H1 (cell line): Measurements from ENCODE around the gene ENO4. TPM values are rescaled to one million over a fixed set of nuclear protein-coding genes. Genes with fewer than 3 reads are reported as not detected.

Experiments used
- CTCF ChIA-PET: fragments of 300-600 bp; sonication (Branson Sonifier 250); formaldehyde crosslinking; loops from one replicate; lab custom pipeline; 2021; ENCODE audit not compliant: partially characterized antibody; lab: Charles Lee
- POLR2A ChIA-PET: fragments of 300-600 bp; sonication (Branson Sonifier 250); formaldehyde crosslinking; loops from one replicate; lab custom pipeline; 2021; ENCODE audit warnings: inconsistent platforms; ENCODE audit not compliant: partially characterized antibody; lab: Charles Lee
- DNase-seq, 2 experiments: peaks; one replicate each; pipeline versions ENCODE4 v3.0.0 to v3.0.0-alpha.2; 2010 to 2022; ENCODE audit warnings: low spot score in 2 of 2, low read depth in 1 of 2, mixed read lengths in 1 of 2
- FAIRE-seq: peaks from 2 replicates; lab custom pipeline; 2011; peaks lifted over from hg19 to GRCh38; lab: Jason Lieb, UNC
- H2AFZ ChIP-seq: 2 replicates; pipeline ENCODE4 v1.8.1; 2012; ENCODE audit warnings: low read length, inconsistent platforms
- H2AK5ac ChIP-seq: 2 replicates; pipeline ENCODE4 v1.6.1; 2013; ENCODE audit warnings: low read depth, low read length
- H2BK120ac ChIP-seq: replicated peaks from 2 replicates; pipeline ENCODE3; 2013; ENCODE audit warnings: low read depth, low read length, inconsistent platforms
- H2BK12ac ChIP-seq: 2 replicates; pipeline ENCODE4 v1.6.1; 2013; ENCODE audit warnings: low read depth, low read length
- H2BK15ac ChIP-seq: 2 replicates; pipeline ENCODE4 v1.6.1; 2013; ENCODE audit warnings: low read length
- H2BK20ac ChIP-seq: 2 replicates; pipeline ENCODE4 v1.6.1; 2013; ENCODE audit warnings: low read length
- H2BK5ac ChIP-seq: 2 replicates; pipeline ENCODE4 v1.6.1; 2013; ENCODE audit warnings: low read depth, low read length
- H3K14ac ChIP-seq: 2 replicates; pipeline ENCODE4 v1.6.1; 2013; ENCODE audit warnings: inconsistent platforms; ENCODE audit not compliant: insufficient read length
- H3K18ac ChIP-seq: 2 replicates; pipeline ENCODE4 v1.6.1; 2013; ENCODE audit warnings: low read length; ENCODE audit errors: extremely low read depth
- H3K23ac ChIP-seq: 2 replicates; pipeline ENCODE4 v1.6.1; 2013; ENCODE audit warnings: inconsistent platforms; ENCODE audit not compliant: insufficient read length
- H3K23me2 ChIP-seq: 2 replicates; pipeline ENCODE4 v1.6.1; 2013; ENCODE audit warnings: low read depth, low read length
- H3K27ac ChIP-seq: 2 replicates; pipeline ENCODE4 v1.6.1; 2011; ENCODE audit warnings: low read depth, low read length, inconsistent platforms
- H3K27me3 ChIP-seq, 4 experiments: replicated peaks in 1 of 4; 1 replicate in 1 of 4; 2 replicates in 3 of 4; pipeline versions ENCODE4 v1.6.1 to v1.8.1; 2011 to 2013; ENCODE audit warnings: low read length in 3 of 4, mild to moderate bottlenecking in 3 of 4, inconsistent platforms in 2 of 4, mixed read lengths in 2 of 4, moderate library complexity in 1 of 4; ENCODE audit not compliant: control insufficient read depth in 3 of 4, insufficient read depth in 3 of 4; ENCODE audit errors: extremely low read depth in 1 of 4
- H3K36me3 ChIP-seq, 4 experiments: 2 replicates each; pipeline versions ENCODE4 v1.6.1 to v1.8.1; 2011 to 2013; ENCODE audit warnings: mild to moderate bottlenecking in 4 of 4, low read length in 3 of 4, moderate library complexity in 2 of 4, control low read depth in 1 of 4, inconsistent platforms in 1 of 4; ENCODE audit not compliant: insufficient read depth in 4 of 4, control insufficient read depth in 2 of 4
- H3K4ac ChIP-seq: replicated peaks from 2 replicates; pipeline ENCODE3; 2013; ENCODE audit warnings: low read length, low read depth, mixed read lengths, inconsistent platforms; ENCODE audit not compliant: insufficient read length
- H3K4me1 ChIP-seq, 4 experiments: replicated peaks in 1 of 4; 1 replicate in 1 of 4; 2 replicates in 3 of 4; pipeline versions ENCODE4 v1.6.1 to v1.8.1; 2011 to 2013; ENCODE audit warnings: low read length in 3 of 4, inconsistent platforms in 2 of 4, mixed read lengths in 1 of 4; ENCODE audit not compliant: insufficient read depth in 4 of 4, control insufficient read depth in 3 of 4
- H3K4me2 ChIP-seq, 2 experiments: 2 replicates each; pipeline versions ENCODE4 v1.6.1 to v1.8.1; 2011 to 2013; ENCODE audit warnings: low read depth in 2 of 2, low read length in 2 of 2, control low read depth in 1 of 2, inconsistent platforms in 1 of 2, mild to moderate bottlenecking in 1 of 2; ENCODE audit not compliant: insufficient read depth in 1 of 2
- H3K4me3 ChIP-seq, 4 experiments: fragments of 200-600, 300-600 bp in 1 of 4; sonication (generic), shearing (Covaris generic), sonication (Bioruptor Twin) in 1 of 4; 2 replicates each; pipeline versions ENCODE4 v1.5.1 to v1.8.1; 2011 to 2016; ENCODE audit warnings: low read length in 4 of 4, low read depth in 3 of 4, control low read depth in 2 of 4, inconsistent platforms in 2 of 4, mild to moderate bottlenecking in 2 of 4, mixed read lengths in 1 of 4, moderate library complexity in 1 of 4; ENCODE audit not compliant: insufficient read depth in 2 of 4; ENCODE audit errors: extremely low read depth in 1 of 4
- H3K56ac ChIP-seq: replicated peaks from 2 replicates; pipeline ENCODE3; 2013; ENCODE audit warnings: low read depth, mild to moderate bottlenecking, mixed read lengths, low read length, inconsistent platforms; ENCODE audit not compliant: insufficient read length
- H3K79me1 ChIP-seq: 2 replicates; pipeline ENCODE4 v1.6.1; 2013; ENCODE audit warnings: low read depth, low read length, control low read depth
- H3K79me2 ChIP-seq, 2 experiments: 2 replicates each; pipeline versions ENCODE4 v1.6.1 to v1.8.1; 2012 to 2013; ENCODE audit warnings: low read length in 2 of 2, mild to moderate bottlenecking in 2 of 2, inconsistent platforms in 1 of 2; ENCODE audit not compliant: insufficient read depth in 2 of 2, control insufficient read depth in 1 of 2
- H3K9ac ChIP-seq, 4 experiments: replicated peaks in 1 of 4; 1 replicate in 1 of 4; 2 replicates in 3 of 4; pipeline versions ENCODE4 v1.6.1 to v1.8.1; 2011 to 2013; ENCODE audit warnings: low read depth in 3 of 4, low read length in 3 of 4, control low read depth in 2 of 4, mild to moderate bottlenecking in 2 of 4, moderate library complexity in 2 of 4, inconsistent platforms in 1 of 4; ENCODE audit errors: extremely low read depth in 1 of 4
- H3K9me3 ChIP-seq, 2 experiments: 2 replicates each; pipeline versions ENCODE4 v1.6.1 to v1.8.1; 2012 to 2013; ENCODE audit warnings: mild to moderate bottlenecking in 2 of 2, moderate library complexity in 2 of 2, control low read depth in 1 of 2, inconsistent platforms in 1 of 2, low read depth in 1 of 2, low read length in 1 of 2, mixed read lengths in 1 of 2; ENCODE audit not compliant: insufficient read depth in 2 of 2
- H4K20me1 ChIP-seq, 2 experiments: replicated peaks in 1 of 2; 2 replicates each; pipeline versions ENCODE3 to v1.8.1; 2011 to 2013; ENCODE audit warnings: inconsistent platforms in 2 of 2, low read length in 2 of 2, mild to moderate bottlenecking in 1 of 2; ENCODE audit not compliant: insufficient read depth in 2 of 2, control insufficient read depth in 1 of 2
- H4K5ac ChIP-seq: 2 replicates; pipeline ENCODE4 v1.6.1; 2013; ENCODE audit warnings: low read length, low read depth, mixed read lengths, inconsistent platforms; ENCODE audit not compliant: insufficient read length
- H4K8ac ChIP-seq: 2 replicates; pipeline ENCODE4 v1.8.0; 2013; ENCODE audit warnings: mild to moderate bottlenecking, moderate library complexity, low read length, inconsistent platforms; ENCODE audit not compliant: insufficient read depth; ENCODE audit errors: extremely low read depth
- H4K91ac ChIP-seq: replicated peaks from 2 replicates; pipeline ENCODE3; 2013; ENCODE audit warnings: low read length, mixed read lengths, inconsistent platforms; ENCODE audit not compliant: insufficient read length
- TBP ChIP-seq: IDR thresholded peaks from 2 replicates; pipeline ENCODE4 v1.6.1; 2011; ENCODE audit warnings: low read depth, low read length, improper control_type of control experiment
- WGBS, 2 experiments: shearing (Covaris generic) in 1 of 2; methylation state at CpG; one replicate each; pipeline versions ENCODE4 v1.1.6 to v1.1.7; 2013 to 2015; ENCODE audit warnings: low lambda C conversion rate in 2 of 2, mixed read lengths in 2 of 2, inconsistent platforms in 1 of 2, low coverage in 1 of 2, missing lambda C conversion rate in 1 of 2; ENCODE audit not compliant: insufficient replicate concordance in 2 of 2, insufficient coverage in 1 of 2, insufficient read length in 1 of 2; ENCODE audit errors: extremely low coverage in 1 of 2, missing lambda C conversion rate in 1 of 2; 5-methylcytosine and 5-hydroxymethylcytosine counted together
- polyA plus RNA-seq, 7 experiments: library from polyadenylated mRNA; depleted of rRNA in 3 of 7; stranded (reverse) in 5 of 7; unstranded in 2 of 7; fragments of >200 nt in 5 of 7; fragments of 200-250 nt in 2 of 7; gene quantifications; 1 replicate in 5 of 7; 2 replicates in 1 of 7; 4 replicates in 1 of 7; pipeline versions ENCODE4 v1.2.1 to v1.2.3, GENCODE V29; 2011 to 2013; ENCODE audit warnings: missing spikeins in 2 of 7, mixed read lengths in 2 of 7
- total RNA-seq: library from RNA; stranded (reverse); fragmentation: NEBNext Ultra II Directional; extraction: Animal tissue kit (Norgen Biotek cat#: 25700); gene quantifications from 2 replicates; pipeline ENCODE4 v1.2.1, GENCODE V29; 2021

ENO4 gene
- total and polyA plus RNA-seq, 2 of the 8 experiments (the other 6 are each of a cell fraction or from before 2014, with no cell fraction given), result 0.77 TPM; not detected in 1

DNA sequence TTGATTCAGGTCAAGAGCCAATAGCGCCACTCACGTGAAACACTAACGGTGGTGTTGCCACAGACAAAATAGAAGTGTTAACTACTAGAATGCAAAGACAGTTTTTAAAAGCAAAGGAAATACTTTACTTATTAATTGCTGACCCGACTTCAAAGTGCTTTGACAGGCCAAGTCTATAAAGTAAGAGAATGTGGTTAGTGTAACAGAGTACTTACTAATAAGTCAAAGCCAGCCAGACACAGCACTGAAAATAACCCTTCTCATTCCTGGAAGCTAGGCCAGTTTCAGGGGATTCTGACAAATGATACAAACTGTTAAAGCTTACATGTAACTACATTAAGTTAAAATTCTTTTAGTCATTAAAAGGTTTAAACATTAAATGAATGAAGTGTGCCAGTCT is 50.3 kb downstream of the ENO4 start:
- Histone ChIP-seq H3K4me1 (no peaks in the 10 kb centered on the region), H4K5ac (no peak overlapping the region), H3K23me2 (no peaks in the 10 kb centered on the region), H4K91ac (no peak overlapping the region), H3K27me3 (no peaks in the 10 kb centered on the region), H3K79me1 (no peaks in the 10 kb centered on the region), H3K27ac (no peak overlapping the region), H3K14ac (no peak overlapping the region), H2BK5ac (no peak overlapping the region), H2BK20ac (no peak overlapping the region), H2BK12ac (no peak overlapping the region), H2AK5ac (no peak overlapping the region), H3K56ac (no peak overlapping the region), H3K4me3 (no peak overlapping the region), H3K9me3 (no peaks in the 10 kb centered on the region), H2AFZ (no peak overlapping the region), H2BK15ac (no peak overlapping the region), H3K4me2 (no peak overlapping the region), H3K9ac (no peak overlapping the region), H3K23ac (no peak overlapping the region), H3K36me3 (no peaks in the 10 kb centered on the region; a peak in 2 of 8 replicates), H4K8ac (no peak overlapping the region), H4K20me1 (no peaks in the 10 kb centered on the region), H3K79me2 (no peaks in the 10 kb centered on the region), H3K18ac (no peak overlapping the region), H2BK120ac (no peak overlapping the region), H3K4ac (no peak overlapping the region)
- TF ChIP-seq TBP, result no peak
- DNase-seq, result no peak
- CTCF ChIA-PET, result interaction anchor here (1.8 kb wide), 1 partner anchor 10 kb away, joined by 7 read pairs; no protein-coding TSS in a partner anchor
- POLR2A ChIA-PET, result no interaction called here
- FAIRE-seq, result no peak
- 89% methylated on average over 4 of the region's 4 CpGs; no CpG with 5 or more reads in 1 of the 2 experiments for WGBS, 2 experiments
